Measurements from ENCODE around the gene SRMS.

SRMS gene

DNA sequence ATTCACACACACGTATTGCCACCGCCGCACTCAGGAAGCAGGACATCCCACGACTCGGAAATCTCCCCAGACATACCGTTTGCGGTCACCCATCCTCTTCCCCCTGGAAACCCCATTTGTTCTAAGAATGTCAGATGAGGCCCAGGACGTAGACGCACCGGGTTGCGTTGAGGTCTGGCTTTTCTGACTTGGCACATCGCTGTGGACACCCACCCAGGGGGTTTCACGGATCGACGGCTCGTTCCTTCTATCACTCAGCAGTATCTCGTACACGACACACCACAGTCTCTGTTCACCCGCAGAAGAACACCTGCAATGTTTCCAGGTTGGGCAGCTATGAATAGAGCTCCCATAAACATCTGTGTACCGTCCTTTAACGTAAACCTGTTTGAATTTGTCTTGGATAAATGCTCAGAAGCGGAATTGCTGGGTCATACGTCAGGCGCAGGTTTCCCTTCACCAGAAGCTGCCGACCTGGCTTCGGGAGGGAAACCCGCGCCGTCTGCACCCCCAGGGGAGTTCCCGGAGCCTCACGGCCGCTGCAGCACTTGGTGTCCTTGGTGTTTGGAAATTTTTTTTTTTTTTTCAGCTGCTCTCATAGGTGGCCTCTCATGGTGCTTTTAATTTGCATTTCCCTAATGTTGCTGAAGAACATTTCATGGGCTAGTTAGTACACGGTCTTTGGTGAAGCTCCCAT, 39.3 kb downstream of the SRMS start:
- TF ChIP-seq, protein P1, sequence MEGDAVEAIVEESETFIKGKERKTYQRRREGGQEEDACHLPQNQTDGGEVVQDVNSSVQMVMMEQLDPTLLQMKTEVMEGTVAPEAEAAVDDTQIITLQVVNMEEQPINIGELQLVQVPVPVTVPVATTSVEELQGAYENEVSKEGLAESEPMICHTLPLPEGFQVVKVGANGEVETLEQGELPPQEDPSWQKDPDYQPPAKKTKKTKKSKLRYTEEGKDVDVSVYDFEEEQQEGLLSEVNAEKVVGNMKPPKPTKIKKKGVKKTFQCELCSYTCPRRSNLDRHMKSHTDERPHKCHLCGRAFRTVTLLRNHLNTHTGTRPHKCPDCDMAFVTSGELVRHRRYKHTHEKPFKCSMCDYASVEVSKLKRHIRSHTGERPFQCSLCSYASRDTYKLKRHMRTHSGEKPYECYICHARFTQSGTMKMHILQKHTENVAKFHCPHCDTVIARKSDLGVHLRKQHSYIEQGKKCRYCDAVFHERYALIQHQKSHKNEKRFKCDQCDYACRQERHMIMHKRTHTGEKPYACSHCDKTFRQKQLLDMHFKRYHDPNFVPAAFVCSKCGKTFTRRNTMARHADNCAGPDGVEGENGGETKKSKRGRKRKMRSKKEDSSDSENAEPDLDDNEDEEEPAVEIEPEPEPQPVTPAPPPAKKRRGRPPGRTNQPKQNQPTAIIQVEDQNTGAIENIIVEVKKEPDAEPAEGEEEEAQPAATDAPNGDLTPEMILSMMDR (IDR thresholded peaks at IDR 0.05), result no peak

DNA sequence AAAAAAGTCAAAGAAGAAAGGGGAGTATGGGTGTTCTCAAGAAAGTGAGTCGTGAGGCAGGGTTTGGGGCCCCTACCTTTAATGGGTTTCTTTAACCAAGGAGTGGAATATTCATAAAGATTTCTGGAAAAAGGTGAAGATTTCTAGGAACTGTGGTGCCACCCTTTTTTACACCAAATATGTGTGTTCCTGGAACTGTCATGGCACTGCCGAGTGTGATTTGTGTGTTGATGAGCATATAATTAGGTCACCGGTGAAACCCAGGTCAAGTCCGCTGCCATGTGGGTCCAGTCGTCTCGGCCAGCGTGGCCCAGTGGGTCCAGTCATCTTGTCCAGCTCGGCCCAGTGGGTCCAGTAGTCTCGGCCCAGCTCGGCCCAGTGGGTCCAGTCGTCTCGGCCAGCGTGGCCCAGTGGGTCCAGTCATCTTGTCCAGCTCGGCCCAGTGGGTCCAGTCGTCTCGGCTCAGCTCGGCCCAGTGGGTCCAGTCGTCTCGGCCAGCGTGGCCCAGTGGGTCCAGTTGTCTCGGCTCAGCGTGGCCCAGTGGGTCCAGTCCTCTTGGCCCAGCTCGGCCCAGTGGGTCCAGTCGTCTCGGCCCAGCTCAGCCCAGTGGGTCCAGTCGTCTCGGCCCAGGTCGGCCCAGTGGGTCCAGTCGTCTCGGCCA, 40.3 kb downstream of the SRMS start:
- TF ChIP-seq, protein P1 (IDR thresholded peaks at IDR 0.05), result no peak

DNA sequence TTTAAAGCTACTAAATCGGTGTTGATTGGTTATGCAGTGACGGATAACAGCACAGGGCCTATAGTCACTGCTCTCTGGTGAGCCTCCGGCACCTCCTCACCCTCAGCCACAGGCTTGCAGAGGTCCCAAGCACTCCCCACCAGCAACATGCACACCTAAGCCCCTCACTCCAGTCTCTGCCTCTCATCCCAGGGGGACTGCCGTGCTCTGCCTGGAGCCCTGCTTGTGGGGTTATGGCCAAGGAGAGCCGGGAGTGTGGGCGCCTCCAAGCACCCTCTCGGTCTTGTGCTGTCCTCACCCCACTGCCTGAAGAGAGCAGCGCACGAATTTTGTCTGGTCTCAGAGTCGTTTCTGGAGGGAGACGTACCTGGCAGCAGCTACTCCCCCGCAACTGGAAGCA, 41.8 kb downstream of the SRMS start:
- TF ChIP-seq, protein P1 (IDR thresholded peaks at IDR 0.05), result no peak

DNA sequence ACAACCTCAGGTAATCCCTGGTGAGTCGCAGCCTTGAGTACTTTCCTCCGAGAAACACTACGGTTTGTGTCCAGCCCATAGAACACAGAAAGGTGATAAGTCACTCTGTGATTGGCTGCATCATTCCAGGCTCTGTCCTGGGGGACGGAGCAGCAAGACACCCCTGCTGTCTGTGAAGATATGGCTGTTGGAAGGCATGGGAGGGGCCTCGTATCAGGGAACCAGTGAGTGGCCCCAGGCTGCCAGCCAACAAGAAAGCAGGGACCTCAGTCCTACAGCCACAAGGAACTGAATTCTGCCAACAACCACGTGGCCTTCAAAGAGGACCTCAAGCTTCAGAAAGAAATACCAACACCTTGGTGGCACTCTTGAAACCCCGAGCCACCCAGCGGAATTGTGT, 42.3 kb downstream of the SRMS start:
- TF ChIP-seq, protein P1 (IDR thresholded peaks at IDR 0.05), result no peak

DNA sequence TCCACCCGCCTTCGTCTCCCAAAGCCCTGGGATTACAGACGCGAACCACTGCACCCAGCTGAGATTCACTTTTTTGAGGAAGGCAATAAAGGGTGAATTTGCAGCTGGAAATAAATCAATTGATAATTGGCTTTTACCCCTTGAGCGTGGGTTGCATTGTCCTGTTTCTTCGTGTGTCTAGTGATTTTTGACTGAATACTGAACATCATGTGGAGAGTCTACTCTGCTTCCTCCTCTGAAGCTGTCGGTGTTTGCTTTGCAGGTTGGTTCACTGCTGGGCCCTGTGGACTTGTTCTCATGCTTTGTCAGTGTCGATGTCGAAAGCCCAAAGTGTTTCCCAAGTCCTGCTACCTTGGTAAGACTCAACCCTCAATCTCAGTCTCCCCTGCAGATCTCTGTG, 42.9 kb downstream of the SRMS start:
- TF ChIP-seq, protein P1 (IDR thresholded peaks at IDR 0.05), result no peak

DNA sequence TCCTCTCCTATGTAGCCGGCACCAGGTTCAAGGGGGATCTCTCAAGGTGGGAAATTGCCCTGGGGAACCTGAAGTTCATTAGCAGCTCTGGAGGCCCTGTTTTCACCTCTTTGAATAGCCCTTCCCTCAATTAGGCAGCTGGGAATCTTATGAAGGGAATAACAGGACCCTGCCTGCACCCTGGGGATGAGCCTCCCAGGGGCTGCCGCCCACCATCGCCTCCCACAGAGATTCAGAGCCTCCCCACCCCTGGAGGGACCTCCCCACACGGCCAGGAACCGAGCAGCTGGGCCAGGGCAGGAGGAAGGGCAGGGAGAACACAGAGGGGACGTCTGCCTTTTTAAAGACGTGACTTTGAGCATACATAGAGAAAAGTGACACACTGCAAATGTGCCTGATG, 44.0 kb downstream of the SRMS start:
- TF ChIP-seq, protein P1 (IDR thresholded peaks at IDR 0.05), result no peak

DNA sequence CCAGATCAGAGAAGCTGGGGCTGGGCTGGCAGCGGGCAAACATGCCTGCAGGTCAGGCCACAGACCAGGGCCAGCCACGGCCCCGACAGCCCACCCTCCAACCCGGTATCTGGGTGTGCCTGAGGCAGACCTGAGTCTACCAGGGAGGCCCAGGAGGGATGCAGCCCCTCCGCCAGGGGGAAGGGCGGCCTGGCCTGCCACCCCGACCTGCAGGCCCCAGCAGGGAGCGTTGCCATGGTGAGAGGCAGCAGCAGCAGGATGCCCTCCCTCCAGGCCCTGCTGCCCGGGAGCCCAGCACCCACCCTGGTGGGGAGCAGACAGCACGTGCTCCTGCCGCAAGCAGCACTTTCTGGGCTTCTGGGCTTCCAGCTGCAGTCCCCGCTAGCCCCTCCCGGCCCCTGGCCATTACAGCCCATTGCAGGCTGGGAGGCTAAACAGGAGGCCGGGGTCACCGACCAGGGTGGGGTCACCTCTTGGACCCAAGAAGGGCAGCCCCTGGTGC, 44.8 kb downstream of the SRMS start:
- TF ChIP-seq, protein P1 (IDR thresholded peaks at IDR 0.05), result no peak

All from LNCAP (cell line).